HG02981 (cell line): ENCODE results near the gene DNAJC28.
A peak's percentile ranks its signal among the peaks of the same experiment; 100 is the strongest.
"Not testable (repeated sequence)": the region's sequence is repeated elsewhere in the genome, so short reads cannot be mapped to it uniquely, and the experiment has no call there.

Source experiments
- ATAC-seq: cut with Tn5 transposase; IDR thresholded peaks from one replicate; pipeline ENCODE4 v1.9.1; 2021; ENCODE audit warnings: mild to moderate bottlenecking, moderate library complexity; ENCODE audit not compliant: unreplicated experiment

DNAJC28 gene, protein sequence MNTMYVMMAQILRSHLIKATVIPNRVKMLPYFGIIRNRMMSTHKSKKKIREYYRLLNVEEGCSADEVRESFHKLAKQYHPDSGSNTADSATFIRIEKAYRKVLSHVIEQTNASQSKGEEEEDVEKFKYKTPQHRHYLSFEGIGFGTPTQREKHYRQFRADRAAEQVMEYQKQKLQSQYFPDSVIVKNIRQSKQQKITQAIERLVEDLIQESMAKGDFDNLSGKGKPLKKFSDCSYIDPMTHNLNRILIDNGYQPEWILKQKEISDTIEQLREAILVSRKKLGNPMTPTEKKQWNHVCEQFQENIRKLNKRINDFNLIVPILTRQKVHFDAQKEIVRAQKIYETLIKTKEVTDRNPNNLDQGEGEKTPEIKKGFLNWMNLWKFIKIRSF

DNA sequence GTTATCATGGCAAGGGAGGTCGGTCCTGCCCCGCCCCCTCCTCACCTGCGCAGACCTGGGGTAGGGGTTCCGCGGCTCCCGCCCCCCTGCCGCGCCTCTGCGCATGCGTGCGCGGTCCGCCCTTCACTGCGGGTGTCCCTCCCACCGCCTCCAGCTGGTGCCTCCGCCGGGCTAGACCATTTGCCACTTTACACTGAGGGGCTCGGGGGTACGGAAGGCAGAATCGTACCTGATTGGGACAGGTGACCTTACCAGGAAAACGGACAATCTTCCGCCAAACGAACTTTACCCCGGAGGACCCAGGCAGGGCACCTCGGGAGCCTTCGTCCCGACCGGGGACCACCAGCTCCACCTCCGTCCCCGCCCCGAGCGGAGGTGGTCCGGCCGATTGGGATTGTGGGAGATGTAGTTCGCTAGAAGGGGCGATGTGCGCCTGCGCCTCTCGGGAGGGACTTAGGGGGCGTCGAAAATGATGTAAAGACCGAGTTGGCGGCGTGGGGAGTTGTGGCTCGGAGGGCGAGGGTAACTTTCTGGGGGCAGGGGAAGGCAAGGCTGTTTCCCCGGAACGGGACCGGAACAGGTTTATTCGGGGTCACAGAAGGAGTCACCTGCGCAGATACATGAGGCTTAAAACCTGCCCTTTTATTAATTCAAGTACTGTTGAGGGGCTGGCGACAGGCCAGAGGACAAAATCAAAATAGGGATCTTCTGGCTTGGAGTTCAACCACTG is at the start of gene DNAJC28:
Gene DNAJC28, minus strand, starts transcription at position 344 of the 730 bp plus-strand sequence. CDS start 2,323 bp downstream, outside the sequence.
- peak; percentile 97 for ATAC-seq

GRCh38 chr21:33541105-33541711 is 49.7 kb upstream of the DNAJC28 start:
- ATAC-seq: no peak

- no peak for ATAC-seq
Observed at GRCh38 chr21:33540711-33541104, 49.2 kb upstream of the DNAJC28 start.

GRCh38 chr21:33539616-33540015 is 48.1 kb upstream of the DNAJC28 start:
- ATAC-seq: no peak

- no peak for ATAC-seq
Observed at GRCh38 chr21:33537212-33537611, 45.7 kb upstream of the DNAJC28 start.

- no peak for ATAC-seq
Observed at GRCh38 chr21:33531007-33531406, 39.5 kb upstream of the DNAJC28 start.

DNA sequence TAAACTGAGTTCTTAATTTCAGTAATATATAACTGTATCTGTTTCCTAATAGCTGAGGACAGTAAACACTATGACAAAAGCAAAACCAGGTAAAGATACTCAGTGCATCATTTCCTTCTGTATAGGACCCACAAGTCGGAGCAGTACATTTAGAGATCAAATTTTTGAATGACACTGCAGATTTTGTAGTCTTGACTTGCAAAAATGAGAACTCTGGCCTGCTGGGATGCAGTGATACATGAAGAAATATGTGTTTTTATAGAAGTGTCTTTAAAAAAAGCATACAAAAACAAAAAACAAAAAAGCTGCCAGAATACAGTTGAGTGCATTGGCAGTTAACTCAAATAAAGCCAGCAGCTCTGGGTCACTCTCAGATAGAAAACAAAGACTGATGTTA is 31.4 kb upstream of the DNAJC28 start:
- ATAC-seq: no peak

DNA sequence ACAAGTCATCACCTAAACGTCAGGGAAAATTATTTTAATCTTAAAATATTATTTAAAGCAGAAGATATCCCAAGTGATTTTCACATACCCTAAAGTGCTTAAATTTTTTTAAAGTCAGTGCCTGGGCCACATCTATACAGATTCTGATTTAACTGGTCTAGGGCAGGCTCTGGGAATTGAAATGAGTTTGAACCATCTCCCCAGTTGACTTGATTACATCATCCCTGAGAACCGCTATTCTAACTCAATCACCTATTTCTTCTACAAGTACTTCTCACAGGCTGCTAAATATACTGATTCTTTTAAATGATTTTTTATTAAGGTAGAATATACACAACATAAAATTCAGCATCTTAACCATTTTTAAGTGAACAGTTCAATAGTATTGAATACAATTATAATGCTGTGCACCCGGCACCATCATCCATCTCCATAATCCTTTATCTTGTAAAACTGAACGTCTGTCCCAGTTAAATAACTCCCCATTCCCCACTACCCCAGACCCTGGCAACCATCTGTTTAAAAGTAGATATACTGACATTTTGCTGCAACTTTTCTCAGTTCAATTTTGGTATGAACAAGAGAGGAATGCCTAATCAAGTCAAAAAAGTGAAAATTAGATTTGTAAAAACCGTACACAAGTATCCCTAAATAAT is 30.9 kb upstream of the DNAJC28 start:
- no peak for ATAC-seq

GRCh38 chr21:33518899-33519298 is 27.4 kb upstream of the DNAJC28 start:
- ATAC-seq: no peak

DNA sequence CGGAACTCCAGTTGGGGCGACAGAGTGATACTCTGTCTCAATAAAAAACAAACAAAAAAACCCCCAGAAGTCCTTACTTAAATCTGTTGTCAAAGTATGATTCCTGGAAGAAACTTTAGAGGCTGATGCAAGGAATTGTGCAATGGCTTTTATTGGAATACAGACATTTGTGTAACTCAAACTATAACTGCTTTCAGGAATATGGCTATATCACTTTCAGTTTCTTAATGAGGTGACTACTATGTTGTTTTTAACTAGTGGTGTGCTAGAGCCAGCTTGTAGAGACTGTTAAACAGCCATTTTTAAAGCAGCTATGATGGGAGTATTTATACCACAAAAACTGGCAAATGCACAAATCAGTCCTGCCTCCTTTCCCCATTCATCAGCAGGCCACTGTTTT is 22.7 kb upstream of the DNAJC28 start:
- no peak for ATAC-seq

- no peak for ATAC-seq
Observed at GRCh38 chr21:33512481-33512880, 21.0 kb upstream of the DNAJC28 start.

DNA sequence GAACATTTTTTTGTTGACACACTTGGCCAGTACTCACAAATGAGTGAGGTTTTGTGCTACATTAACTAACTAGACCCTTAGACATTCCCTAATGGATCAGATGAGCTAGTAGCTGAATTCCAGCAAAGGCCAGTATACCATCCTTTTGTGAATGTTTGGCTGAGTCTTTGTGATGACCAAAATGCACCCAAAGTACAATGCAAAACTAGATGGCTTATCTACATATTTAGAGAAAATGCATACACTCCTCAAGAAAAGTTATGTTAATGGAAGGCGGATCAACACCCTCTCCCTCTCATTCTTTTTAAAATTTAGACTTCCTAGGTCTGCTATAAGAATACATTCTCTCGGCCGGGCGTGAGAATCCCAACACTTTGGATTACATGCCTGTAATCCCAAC is 20.1 kb upstream of the DNAJC28 start:
- no peak for ATAC-seq

DNA sequence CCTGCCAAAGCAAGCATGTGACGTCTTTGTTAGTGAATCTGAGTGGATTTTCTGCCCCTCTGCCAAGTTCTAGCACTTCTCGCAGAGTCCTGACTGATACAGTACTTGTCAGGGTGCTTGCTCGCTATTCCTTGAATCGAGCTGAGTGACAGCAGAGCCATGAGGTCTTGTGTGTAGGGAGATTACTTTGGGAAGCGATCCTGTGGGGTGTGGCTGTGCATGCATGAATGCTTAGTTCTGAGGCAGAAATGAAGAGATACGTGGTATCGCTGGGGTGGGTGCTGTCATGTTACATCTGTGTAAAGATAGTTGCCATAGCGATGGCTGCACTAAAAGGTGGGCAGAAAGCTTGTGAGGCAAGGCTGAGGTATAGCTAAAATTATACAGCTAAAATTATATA is 19.3 kb upstream of the DNAJC28 start:
- ATAC-seq: no peak

- not testable (repeated sequence) for ATAC-seq
Observed at GRCh38 chr21:33507003-33507402, 15.5 kb upstream of the DNAJC28 start.

DNA sequence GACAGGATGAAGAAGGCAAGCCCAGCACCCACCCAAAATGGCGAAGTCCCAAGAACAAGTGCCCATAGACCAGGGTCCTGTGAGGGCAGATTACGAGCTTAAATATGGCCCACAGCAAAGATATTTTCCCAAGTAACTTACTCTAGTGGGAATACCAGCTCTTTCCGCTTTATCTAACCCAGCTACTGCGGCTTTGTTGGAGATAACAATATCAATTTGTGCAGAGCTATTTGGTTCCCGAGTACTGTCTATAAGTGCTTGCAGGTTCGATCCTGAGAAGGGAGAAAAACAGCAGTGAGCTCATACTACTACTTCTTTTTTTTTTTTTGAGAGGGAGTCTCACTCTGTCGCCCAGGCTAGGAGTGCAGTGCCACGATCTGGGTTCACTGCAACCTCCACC is 14.3 kb upstream of the DNAJC28 start:
- no peak for ATAC-seq

DNA sequence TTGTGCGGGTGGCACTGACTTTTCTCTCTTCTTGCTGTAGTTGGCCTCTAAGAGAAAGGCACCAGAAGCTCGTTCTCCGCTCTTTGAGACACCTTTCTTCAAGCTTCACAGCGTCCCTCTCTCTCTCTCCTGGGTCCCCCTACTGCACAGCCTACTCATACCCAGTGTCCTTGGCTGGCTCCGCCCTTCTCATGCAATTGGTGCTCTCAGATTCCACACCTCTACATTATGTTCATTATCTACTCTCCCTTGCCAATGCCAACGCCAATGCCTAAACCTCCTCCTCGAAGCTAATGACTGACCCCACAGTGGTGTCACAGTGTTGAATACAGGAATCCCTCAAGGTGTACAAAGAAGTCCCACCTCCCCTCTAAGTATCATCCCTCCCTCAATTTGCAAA is 4.8 kb upstream of the DNAJC28 start:
- ATAC-seq: no peak

- no peak for ATAC-seq
Observed at GRCh38 chr21:33495743-33496142, 4.2 kb upstream of the DNAJC28 start.

DNA sequence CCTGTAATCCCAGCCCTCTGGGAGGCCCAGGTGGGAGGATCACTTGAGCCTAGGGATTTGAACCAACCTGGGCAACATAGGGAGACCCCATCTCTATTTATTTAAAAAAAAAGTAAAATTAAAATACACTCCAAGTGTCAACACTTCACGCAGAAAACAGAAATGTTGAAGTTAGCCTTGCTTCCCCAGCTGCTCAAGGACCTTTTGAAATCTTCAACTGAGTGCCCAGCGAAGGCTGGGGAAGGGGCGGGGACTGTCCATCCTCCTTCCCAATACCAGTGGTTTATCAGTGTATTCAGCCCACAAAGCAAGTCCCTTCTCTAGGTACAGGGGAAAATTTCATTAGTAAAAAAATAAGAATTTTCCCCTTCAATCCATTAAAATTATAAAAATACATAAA is 2.2 kb upstream of the DNAJC28 start:
- no peak for ATAC-seq

DNA sequence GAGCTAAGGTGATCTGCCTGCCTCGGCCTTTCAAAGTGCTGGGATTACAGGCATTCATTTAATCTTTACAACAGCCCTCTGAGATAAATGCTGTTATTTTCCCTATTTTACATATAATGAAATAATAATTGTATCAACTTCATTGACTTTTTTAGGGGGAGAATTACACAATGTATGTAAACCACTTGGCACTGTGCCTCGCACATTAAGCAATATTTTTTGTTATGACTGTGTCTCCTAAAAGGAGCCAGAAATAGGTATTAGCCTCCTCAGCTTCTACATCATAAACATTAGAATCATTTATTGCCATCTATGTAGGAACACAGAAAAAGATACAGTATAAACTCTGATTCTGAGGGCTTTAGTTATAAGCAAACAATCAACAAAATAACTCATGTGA is 1.1 kb upstream of the DNAJC28 start:
- no peak for ATAC-seq

DNA sequence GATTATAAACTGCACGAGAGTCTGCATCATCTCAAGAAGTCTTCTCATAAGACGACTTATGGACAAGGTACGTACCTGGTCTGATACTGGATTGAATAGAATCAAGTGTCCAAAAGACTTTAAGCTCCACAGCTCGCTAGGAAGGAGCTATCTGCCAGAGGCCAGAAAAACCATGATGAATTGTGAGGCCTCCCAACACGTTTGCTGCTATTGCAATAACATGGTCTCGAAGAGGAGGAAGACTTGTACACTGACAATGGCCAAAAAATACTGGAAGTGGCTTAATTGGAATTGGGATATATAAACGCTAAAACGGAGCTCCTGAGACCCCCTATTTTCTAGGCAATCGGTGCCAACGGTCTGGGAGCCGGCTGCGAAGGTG is 534 bp downstream of the DNAJC28 start:
- no peak for ATAC-seq

- ATAC-seq: no peak
Observed at GRCh38 chr21:33488936-33489335, 2.6 kb downstream of the DNAJC28 start.
